ENCODE measurements around the gene EXOSC10. TPM values are rescaled to one million over a fixed set of nuclear protein-coding genes. Genes with fewer than 3 reads are reported as not detected.
A peak's percentile ranks its signal among the peaks of the same experiment; 100 is the strongest.
"Not testable (repeated sequence)": the region's sequence is repeated elsewhere in the genome, so short reads cannot be mapped to it uniquely, and the experiment has no call there.

Gene EXOSC10
- total RNA-seq, 2 donors from 2014 or later: 69.0 to 102 TPM

DNA sequence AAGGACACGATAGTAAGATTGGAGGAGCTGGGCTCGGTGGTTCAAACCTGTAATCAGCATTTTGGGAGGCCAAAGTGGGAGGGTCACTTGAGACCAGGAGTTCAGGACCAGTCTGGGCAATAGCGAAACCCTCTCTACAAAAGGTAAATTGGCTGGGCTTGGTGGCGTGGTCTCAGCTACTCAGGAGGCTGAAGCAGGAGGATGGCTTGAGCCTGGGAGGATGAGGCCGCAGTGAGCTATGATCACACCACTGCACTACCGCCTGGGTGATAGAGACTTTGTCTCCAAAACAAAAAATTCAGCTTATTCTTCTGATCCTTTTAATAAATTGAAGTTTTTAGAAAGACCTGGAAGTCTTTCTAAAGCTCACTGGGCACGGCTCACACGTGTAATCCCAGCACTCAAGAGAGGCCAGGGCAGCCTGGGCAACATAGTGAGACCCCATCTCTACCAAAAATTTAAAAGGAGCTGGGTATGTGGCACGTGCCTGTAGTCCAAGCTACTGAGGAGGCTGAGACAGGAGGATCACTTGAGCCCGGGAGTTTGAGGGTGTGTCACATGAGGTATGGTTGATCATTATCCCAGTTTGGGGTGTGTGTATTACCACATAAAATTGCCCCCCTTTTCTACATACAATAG, 67.9 kb downstream of the EXOSC10 start:
- H3K36me3 Mint-ChIP-seq (ENCODE audit: low read depth): peaks cover 19% of the 10 kb centered on the region
- no peak overlapping the region for H3K4me3 Mint-ChIP-seq
- no peaks in the 10 kb centered on the region for H3K9me3 Mint-ChIP-seq
- H3K27me3 Mint-ChIP-seq: no peaks in the 10 kb centered on the region
- no peak for ATAC-seq (replicated peaks)
- no peaks in the 10 kb centered on the region for H3K4me1 Mint-ChIP-seq
- H3K27ac Mint-ChIP-seq: no peak overlapping the region

DNA sequence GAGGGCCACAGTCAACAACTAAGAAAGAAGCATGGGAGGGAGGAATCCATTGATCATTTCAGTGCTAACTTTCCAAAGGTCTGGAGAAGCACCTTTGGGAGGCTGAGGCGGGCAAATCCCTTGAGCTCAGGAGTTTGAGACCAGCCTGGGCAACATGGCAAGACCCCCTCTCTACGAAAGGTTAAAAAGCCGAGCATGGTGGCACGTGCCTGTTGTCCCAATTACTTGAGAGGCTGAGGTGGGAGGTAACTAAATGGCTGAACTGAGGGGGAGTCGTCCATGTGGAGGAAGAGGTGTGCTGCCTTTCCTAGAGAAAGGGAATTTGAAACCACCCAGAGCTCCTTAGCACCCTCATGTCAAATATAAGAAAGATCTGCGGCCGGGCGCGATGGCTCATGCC, 68.8 kb downstream of the EXOSC10 start:
- ATAC-seq (replicated peaks): no peak
- H3K4me1 Mint-ChIP-seq: no peaks in the 10 kb centered on the region
- no peaks in the 10 kb centered on the region for H3K27me3 Mint-ChIP-seq
- H3K27ac Mint-ChIP-seq: no peak overlapping the region
- peaks cover 28% of the 10 kb centered on the region for H3K36me3 Mint-ChIP-seq (ENCODE audit: low read depth)
- H3K9me3 Mint-ChIP-seq: no peaks in the 10 kb centered on the region
- H3K4me3 Mint-ChIP-seq: no peak overlapping the region

DNA sequence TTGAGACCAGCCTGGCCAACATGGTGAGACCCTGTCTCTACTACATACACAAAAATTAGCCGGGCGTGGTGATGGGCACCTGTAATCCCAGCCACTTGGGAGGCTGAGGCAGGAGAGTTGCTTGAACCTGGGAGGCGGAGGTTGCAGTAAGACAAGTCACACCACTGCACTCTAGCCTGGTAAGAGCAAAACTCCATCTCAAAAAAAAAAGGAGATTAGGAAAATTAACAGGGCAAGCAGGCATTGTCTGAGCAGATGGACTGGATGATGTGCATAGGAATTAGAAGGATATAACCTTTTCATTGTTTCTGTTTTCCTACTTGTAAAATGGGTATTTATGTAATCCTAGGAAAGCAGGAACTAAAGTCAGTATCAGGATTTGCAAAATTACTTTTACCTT, 71.7 kb downstream of the EXOSC10 start:
- H3K27me3 Mint-ChIP-seq: no peaks in the 10 kb centered on the region
- H3K4me3 Mint-ChIP-seq: no peak overlapping the region
- peaks cover 12% of the 10 kb centered on the region for H3K4me1 Mint-ChIP-seq
- H3K36me3 Mint-ChIP-seq (ENCODE audit: low read depth): peaks cover 56% of the 10 kb centered on the region
- H3K9me3 Mint-ChIP-seq: no peaks in the 10 kb centered on the region
- no peak for ATAC-seq (replicated peaks)
- peak overlapping the region; percentile 75 for H3K27ac Mint-ChIP-seq

DNA sequence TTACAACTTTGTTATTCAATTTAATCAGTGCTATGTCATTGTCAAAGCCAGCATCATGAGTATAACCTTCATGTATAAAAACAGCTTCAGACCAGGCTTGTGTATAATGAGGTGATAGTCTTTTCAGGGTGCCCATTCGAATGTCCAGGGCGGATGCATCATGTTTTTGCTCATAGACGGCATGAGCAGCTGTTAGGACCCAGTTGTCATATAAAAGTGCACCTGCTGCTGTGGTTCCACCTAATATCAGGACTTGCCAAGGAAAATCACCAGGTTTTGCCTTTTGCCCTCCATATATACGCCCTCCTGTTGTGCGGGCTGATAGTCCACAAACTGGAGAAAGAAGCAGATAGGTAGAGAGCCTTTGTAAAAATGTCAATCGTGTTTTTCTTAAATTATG, 72.4 kb downstream of the EXOSC10 start:
- H3K4me1 Mint-ChIP-seq: peaks cover 12% of the 10 kb centered on the region
- no peaks in the 10 kb centered on the region for H3K9me3 Mint-ChIP-seq
- H3K36me3 Mint-ChIP-seq (ENCODE audit: low read depth): peaks cover 63% of the 10 kb centered on the region
- no peak for ATAC-seq (replicated peaks)
- no peak overlapping the region for H3K4me3 Mint-ChIP-seq
- no peaks in the 10 kb centered on the region for H3K27me3 Mint-ChIP-seq
- peak overlapping the region; percentile 75 for H3K27ac Mint-ChIP-seq

DNA sequence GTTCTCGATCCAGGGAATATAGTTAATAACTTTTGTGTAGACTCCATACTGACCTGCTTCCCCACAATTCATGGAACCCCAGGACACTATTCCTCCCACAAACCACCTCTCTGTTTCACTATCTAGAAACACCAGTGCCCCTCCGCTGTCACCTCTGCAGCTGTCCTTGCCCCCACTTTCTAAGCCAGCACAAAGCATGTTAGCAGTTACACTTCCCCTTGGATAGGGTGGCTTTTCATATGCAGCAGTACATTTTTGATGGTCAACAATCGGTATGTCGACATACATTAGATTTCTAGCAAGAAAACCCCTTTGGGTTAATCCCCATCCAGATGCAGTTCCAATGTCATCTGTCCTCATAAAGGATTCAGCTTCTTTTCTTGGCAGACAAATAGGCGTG, 72.8 kb downstream of the EXOSC10 start:
- no peak for ATAC-seq (replicated peaks)
- Mint-ChIP-seq H3K9me3 (no peaks in the 10 kb centered on the region), H3K4me3 (no peak overlapping the region), H3K27me3 (no peaks in the 10 kb centered on the region), H3K4me1 (peaks cover 16% of the 10 kb centered on the region), H3K27ac (peak overlapping the region; percentile 75), H3K36me3 (ENCODE audit: low read depth) (peaks cover 67% of the 10 kb centered on the region)

DNA sequence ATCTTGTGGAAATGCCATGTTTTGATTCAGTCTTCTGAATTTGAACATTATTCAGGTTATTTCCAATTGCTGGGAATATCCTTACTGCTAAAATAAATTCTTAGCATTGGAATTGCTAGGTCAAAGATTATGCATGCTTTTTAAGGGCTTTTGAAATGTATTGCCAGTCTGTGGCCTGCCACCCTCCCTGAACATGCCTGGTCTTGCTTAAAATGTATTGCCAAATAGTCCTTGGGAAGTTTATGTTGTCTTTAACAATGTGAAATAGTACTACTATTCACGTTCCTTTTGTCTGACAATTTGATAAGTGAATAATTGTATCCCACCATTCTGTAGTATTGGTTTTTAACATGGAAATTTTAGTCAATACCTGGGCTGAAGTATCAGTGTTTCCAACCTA, 73.6 kb downstream of the EXOSC10 start:
- Mint-ChIP-seq H3K4me3 (no peak overlapping the region), H3K27me3 (no peaks in the 10 kb centered on the region), H3K4me1 (peaks cover 18% of the 10 kb centered on the region), H3K9me3 (no peaks in the 10 kb centered on the region), H3K27ac (peak overlapping the region; percentile 75), H3K36me3 (ENCODE audit: low read depth) (peaks cover 76% of the 10 kb centered on the region)
- ATAC-seq (replicated peaks): no peak

DNA sequence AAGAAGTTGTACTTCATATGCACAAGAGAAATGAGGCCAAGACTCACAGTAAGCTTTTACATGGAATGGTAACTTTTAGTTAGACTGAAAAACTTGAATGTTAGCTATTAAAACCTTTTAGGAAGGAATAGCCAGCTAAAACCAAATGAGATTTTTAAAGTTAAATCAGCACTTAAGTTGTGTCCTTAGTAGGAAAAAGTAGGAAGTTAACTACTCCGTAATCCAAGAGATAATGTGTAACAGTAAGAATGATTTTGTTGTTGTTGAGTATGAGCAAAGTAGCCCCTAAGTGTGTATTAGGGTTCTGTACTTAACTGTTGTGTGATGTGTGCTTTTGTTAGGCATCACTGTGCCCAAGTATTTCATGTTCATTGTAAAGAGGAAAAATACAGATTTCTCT, 74.1 kb downstream of the EXOSC10 start:
- no peak overlapping the region for H3K4me3 Mint-ChIP-seq
- ATAC-seq (replicated peaks): no peak
- H3K36me3 Mint-ChIP-seq (ENCODE audit: low read depth): peaks cover 80% of the 10 kb centered on the region
- no peaks in the 10 kb centered on the region for H3K27me3 Mint-ChIP-seq
- H3K27ac Mint-ChIP-seq: peak overlapping the region; percentile 75
- peaks cover 18% of the 10 kb centered on the region for H3K4me1 Mint-ChIP-seq
- H3K9me3 Mint-ChIP-seq: no peaks in the 10 kb centered on the region

DNA sequence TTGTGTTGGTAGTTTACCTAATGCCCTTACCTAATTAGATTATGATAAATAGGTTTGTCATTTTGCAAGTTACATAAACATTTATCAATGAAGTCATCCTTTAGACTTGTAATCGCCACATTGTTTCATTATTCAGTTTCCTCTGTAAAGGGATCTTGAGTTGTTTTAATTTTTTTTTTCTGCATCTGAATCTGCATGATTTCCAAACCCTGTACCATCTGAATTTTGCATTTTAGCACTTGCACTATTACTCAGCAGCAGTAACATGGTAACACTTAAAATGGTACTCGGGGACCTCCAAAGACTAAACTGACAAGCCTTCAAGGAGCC, 74.8 kb downstream of the EXOSC10 start:
- Mint-ChIP-seq H3K9me3 (no peaks in the 10 kb centered on the region), H3K27ac (peak overlapping the region; percentile 61), H3K27me3 (no peaks in the 10 kb centered on the region), H3K4me3 (no peak overlapping the region), H3K36me3 (ENCODE audit: low read depth) (peaks cover 88% of the 10 kb centered on the region), H3K4me1 (peaks cover 18% of the 10 kb centered on the region)
- ATAC-seq (replicated peaks): peak; percentile 24

DNA sequence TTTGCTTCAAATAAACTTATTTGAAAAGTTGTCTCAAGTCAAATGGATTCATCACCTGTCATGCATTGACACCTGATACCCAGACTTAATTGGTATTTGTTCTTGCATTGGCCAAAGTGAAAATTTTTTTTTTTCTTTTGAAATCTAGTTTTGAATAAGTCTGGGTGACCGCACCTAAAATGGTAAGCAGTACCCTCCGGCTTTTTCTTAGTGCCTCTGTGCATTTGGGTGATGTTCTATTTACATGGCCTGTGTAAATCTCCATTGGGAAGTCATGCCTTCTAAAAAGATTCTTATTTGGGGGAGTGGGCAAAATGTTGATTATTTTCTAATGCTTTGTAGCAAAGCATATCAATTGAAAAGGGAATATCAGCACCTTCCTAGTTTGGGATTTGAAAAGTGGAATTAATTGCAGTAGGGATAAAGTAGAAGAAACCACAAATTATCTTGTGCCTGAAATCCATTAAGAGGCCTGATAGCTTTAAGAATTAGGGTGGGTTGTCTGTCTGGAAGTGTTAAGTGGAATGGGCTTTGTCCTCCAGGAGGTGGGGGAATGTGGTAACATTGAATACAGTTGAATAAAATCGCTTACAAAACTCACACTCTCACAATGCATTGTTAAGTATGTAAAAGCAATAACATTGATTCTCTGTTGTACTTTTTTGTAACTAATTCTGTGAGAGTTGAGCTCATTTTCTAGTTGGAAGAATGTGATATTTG, 75.4 kb downstream of the EXOSC10 start:
- H3K27ac Mint-ChIP-seq: peak overlapping the region; percentile 61
- peaks cover 92% of the 10 kb centered on the region for H3K36me3 Mint-ChIP-seq (ENCODE audit: low read depth)
- no peaks in the 10 kb centered on the region for H3K9me3 Mint-ChIP-seq
- ATAC-seq (replicated peaks): no peak
- no peak overlapping the region for H3K4me3 Mint-ChIP-seq
- peaks cover 18% of the 10 kb centered on the region for H3K4me1 Mint-ChIP-seq
- H3K27me3 Mint-ChIP-seq: no peaks in the 10 kb centered on the region

DNA sequence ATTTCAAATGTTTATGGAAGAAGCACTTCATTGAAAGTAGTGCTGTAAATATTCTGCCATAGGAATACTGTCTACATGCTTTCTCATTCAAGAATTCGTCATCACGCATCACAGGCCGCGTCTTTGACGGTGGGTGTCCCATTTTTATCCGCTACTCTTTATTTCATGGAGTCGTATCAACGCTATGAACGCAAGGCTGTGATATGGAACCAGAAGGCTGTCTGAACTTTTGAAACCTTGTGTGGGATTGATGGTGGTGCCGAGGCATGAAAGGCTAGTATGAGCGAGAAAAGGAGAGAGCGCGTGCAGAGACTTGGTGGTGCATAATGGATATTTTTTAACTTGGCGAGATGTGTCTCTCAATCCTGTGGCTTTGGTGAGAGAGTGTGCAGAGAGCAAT, 76.5 kb downstream of the EXOSC10 start:
- H3K36me3 Mint-ChIP-seq (ENCODE audit: low read depth): peaks cover 98% of the 10 kb centered on the region
- no peak overlapping the region for H3K4me3 Mint-ChIP-seq
- peaks cover 18% of the 10 kb centered on the region for H3K4me1 Mint-ChIP-seq
- no peak for ATAC-seq (replicated peaks)
- no peaks in the 10 kb centered on the region for H3K27me3 Mint-ChIP-seq
- H3K27ac Mint-ChIP-seq: peak overlapping the region; percentile 16
- no peaks in the 10 kb centered on the region for H3K9me3 Mint-ChIP-seq

DNA sequence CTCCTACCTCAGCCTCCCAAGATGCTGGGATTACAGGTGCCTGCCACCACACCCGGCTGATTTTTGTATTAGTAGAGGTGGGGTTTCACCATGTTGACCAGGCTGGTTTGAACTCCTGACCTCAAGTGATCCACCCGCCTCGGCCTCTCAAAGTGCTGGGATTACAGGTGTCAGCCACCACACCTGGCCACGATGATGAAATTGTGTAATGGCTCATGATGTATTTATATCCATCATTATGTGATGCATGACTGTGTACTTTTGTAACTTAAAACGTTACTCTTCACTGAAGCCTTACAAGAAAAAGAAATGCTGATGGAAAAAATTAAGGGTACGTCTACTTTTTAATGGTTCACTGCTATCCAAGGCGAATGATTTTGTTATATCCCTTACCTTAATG, 79.7 kb downstream of the EXOSC10 start:
- Mint-ChIP-seq H3K9me3 (no peaks in the 10 kb centered on the region), H3K36me3 (ENCODE audit: low read depth) (peaks cover 100% of the 10 kb centered on the region), H3K27ac (no peak overlapping the region), H3K4me1 (peaks cover 18% of the 10 kb centered on the region), H3K27me3 (no peaks in the 10 kb centered on the region), H3K4me3 (no peak overlapping the region)
- no peak for ATAC-seq (replicated peaks)

DNA sequence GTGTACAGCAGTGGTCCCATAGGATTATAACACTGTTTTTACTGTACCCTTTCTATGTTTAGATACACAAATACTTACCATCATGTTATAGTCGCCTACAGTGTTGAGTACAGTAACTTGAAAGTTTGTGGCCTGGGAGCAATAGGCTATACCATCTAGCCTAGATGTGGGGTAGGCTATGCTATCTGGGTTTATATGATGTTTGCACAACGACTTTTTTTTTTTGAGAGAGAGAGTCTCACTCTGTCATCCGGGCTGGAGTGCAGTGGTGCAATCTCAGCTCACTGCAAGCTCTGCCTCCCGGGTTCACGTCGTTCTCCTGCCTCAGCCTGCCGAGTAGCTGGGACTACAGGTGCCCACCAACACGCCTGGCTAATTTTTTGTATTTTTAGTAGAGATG, 80.3 kb downstream of the EXOSC10 start:
- H3K4me3 Mint-ChIP-seq; H3K27me3 Mint-ChIP-seq; ATAC-seq (replicated peaks); H3K27ac Mint-ChIP-seq; H3K9me3 Mint-ChIP-seq: not testable (repeated sequence)
- peaks cover 100% of the 10 kb centered on the region for H3K36me3 Mint-ChIP-seq (ENCODE audit: low read depth)
- H3K4me1 Mint-ChIP-seq: peaks cover 15% of the 10 kb centered on the region

Other genes starting within 250 kb of the EXOSC10 start
- 100 to 1,000 TPM; 120 to 186 TPM for gene TARDBP, start 87.2 kb downstream of the EXOSC10 start, total RNA-seq
- under 1 TPM in 1 of 2 donors, not detected in 1; 0.43 TPM for gene MASP2, start 52.6 kb downstream of the EXOSC10 start, total RNA-seq
- 100 to 1,000 TPM in 1 of 2 donors, 10 to 100 TPM in 1; 83.9 to 225 TPM for gene SRM, start 39.9 kb downstream of the EXOSC10 start, total RNA-seq
- gene ANGPTL7, start 89.5 kb upstream of the EXOSC10 start, total RNA-seq: not detected
- gene MTOR, start 162.7 kb upstream of the EXOSC10 start, total RNA-seq: 10 to 100 TPM; 22.4 to 38.0 TPM
- 10 to 100 TPM; 17.8 to 43.8 TPM for gene UBIAD1, start 173.3 kb upstream of the EXOSC10 start, total RNA-seq

Data from activated T-helper 17 cell treated with anti-CD3 and anti-CD28 coated beads, Interleukin-2, amount 50 U/mL, for 72 hours (primary cell).